Measurements from ENCODE around the gene CD164.

GRCh38 chr6:109347779-109348178 is 34.5 kb downstream of the CD164 start:
- TF ChIP-seq CTCF (IDR thresholded peaks at IDR 0.05) = no peak
- TF ChIP-seq POLR2A (IDR thresholded peaks at IDR 0.05) = no peak

Measured in thyroid gland (tissue), 4 donors.